Measurements from ENCODE around the gene HMCN1.
A peak's percentile ranks its signal among the peaks of the same experiment; 100 is the strongest.
"Not testable (repeated sequence)": the region's sequence is repeated elsewhere in the genome, so short reads cannot be mapped to it uniquely, and the experiment has no call there.

Gene HMCN1

DNA sequence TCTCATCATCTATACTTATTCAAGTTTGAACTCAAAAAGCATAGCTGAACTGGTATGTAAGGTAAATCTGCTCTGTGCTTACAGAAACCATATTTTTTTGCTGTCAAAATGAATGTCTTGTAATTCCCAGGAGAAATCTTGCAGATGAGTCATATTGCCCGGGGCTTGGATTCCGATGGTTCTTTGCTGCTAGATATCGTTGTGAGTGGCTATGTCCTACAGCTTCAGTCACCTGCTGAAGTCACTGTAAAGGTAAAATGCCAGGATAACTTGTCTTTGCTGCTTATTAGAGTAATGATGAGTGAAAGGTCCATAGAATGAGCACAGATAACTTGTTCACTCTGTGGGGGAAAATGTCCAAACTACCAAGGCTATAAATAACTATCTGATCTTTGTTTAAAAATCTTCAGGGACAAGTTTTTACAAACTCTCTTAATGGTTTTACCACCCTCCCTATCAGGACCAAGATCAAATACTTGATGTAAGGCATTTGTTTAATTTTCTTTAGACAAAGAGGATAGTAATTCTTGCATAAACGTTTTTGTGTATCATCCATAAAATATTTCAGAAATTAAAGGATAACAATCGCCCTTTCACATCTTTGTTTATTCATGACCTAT, 418.5 kb downstream of the HMCN1 start:
- peak; percentile 23 for DNase-seq (ENCODE audit: low spot score)

DNA sequence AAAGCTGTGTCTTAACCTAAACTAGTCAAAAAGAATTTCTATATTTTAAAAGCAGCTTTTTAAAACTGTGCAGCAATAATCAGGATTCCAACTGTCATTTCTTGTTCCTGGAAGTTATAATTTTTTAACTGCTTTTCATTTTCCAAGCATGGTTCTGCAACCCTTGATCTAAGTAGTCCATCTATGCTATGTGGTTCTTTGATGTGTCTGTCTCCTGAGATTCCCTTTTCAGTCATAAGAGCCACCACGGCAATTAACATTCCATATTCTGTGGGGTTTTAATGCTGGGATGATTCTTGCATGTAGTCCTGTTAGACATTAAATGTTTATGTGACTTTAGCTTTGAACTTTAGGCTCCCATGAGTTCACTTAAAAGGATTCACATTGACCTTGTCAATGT, 420.5 kb downstream of the HMCN1 start:
- DNase-seq (ENCODE audit: low spot score) = peak; percentile 33

DNA sequence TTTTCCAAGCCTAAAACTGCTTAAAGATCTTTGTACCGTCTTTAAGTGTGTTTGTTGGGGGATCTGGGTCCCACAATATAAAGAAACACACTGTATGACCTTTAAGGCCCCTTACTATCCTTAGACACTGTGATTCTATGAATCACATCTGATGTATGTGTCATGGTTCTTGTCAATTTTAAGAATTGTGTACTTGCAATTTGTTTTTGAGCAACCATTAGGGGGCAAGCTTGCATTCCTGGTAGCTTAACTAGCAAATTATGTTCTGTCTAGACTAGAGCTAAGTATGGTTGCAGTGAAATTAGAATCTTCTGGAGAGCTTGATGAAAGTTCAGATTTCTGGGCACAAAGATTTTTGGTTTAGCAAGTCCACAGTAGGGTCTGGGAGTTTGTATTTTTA, 421.4 kb downstream of the HMCN1 start:
- peak; percentile 47 for DNase-seq (ENCODE audit: low spot score)

DNA sequence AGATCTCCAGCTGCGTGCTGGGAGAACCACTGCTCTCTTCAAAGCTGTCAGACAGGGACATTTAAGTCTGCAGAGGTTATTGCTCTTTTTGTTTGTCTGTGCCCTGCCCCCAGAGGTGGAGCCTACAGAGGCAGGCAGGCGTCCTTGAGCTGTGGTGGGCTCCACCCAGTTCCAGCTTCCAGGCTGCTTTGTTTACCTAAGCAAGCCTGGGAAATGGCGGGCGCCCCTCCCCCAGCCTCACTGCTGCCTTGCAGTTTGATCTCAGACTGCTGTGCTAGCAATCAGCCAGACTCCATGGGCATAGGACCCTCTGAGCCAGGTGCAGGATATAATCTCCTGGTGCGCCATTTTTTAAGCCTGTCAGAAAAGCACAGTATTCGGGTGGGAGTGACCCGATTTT, 428.7 kb downstream of the HMCN1 start:
- DNase-seq (ENCODE audit: low spot score) = not testable (repeated sequence)

DNA sequence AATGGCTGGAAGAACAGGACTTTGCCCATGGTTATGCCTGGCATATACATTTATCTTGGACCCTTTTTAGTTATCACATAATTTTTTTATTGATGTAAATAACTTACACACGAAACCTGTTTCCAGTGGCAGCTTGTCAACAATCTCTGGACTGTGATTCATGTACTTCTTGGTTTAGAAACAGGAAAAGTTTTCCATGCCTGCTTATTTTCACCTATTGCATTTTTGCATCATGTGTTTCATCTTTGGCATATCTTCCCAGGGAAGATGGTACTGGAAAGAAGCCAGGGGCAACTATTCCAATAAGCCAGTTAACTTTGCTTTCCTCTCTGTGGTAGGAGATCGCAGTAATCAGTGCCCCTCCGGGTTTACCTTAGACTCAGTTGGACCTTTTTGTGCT, 430.6 kb downstream of the HMCN1 start:
- no peak for DNase-seq (ENCODE audit: low spot score)

DNA sequence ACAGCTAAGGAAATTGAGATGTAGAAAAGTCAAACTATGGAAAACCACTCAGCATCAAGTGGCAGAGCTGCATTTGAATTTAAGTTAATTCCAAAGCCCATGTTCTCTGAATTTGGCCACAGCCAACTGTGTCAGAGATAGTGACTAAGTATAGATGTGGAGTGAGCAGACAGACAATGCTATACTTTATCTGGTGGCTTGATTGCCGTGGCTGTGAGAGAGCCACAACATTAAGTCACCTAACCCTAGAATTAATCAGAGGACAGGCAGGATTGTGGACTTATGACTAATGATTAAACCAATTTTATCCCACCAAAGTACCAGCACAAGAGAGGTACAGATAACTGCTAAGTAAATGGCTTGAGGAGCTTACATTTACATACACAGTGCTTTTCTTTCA, 431.1 kb downstream of the HMCN1 start:
- DNase-seq (ENCODE audit: low spot score) = no peak

DNA sequence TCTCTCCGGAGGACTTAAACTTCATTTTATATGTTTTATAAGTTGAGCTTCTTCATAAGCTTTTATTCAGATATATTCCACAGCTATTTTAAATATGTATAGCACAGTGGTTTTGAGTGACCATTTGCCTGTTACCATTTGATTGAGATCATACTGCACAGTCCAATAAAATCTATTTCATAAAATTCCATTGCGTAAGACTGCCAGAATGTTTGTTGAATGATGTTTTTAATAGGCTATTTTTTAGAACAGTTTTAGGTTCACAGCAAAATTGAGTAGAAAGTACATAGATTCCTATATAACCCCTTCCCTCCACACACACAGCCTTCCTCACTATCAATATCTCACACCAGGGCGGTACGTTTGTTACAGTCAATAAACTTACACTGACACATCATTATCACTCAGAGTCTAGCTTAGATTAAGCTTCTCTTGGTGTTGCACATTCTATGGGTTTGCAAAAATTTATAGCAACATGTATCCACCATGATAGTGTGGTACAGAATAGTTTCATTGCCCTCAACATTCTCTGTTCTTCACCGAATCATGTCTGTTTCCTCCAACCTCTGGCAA, 433.0 kb downstream of the HMCN1 start:
- DNase-seq (ENCODE audit: low spot score) = no peak

DNA sequence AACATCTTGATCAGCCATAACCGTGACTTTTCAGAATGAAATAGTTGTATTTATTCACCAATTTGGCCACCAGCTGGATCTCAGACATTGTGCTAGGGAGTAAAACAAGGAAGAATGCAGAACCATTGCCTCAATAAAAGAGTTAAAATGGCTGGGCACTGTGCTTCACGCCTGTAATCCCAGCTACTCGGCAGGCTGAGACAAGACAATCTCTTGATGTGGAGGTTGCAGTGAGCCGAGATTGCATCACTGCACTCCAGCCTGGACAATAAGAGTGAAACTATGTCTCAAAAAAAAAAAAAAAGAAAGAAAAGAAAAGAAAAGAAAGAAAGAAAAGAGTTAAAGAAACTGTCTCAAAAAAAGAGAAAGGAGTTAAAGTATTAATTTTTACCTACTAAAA, 441.4 kb downstream of the HMCN1 start:
- no peak for DNase-seq (ENCODE audit: low spot score)

DNA sequence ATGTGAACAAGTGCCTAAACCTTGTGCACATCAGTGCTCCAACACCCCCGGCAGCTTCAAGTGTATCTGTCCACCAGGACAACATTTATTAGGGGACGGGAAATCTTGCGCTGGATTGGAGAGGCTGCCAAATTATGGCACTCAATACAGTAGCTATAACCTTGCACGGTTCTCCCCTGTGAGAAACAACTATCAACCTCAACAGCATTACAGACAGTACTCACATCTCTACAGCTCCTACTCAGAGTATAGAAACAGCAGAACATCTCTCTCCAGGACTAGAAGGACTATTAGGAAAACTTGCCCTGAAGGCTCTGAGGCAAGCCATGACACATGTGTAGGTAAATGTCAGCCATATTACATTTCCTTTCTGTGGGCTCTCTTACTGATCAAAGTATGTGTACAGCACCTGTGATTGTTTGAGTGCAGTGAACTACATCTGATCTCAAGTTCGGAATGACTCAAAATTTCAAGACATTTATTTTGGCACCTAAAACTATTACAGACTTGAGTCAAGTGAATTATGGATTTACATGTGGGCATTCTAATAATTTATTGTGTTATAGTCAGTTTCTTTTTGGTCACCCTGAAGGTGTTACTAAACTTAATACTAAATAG, 444.3 kb downstream of the HMCN1 start:
- no peak for DNase-seq (ENCODE audit: low spot score)

DNA sequence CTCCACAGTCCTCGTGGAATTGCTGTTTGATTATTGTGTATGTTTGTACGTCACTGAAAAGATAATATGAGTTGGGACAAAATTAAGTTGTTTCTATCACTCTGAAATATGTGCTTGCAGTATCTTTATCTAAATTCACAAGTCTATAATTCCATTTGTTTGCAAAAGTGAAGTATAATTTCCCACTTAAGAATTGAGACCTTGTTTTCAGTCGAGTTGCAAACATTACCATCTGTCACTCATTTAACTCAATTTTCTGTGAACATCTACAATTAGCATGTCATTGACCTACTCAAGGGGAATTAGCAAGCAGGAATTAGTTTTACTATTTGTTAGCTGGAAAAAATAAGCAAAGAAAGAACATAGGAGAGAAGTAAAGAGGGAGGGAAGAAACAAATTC, 445.0 kb downstream of the HMCN1 start:
- DNase-seq (ENCODE audit: low spot score) = no peak

DNA sequence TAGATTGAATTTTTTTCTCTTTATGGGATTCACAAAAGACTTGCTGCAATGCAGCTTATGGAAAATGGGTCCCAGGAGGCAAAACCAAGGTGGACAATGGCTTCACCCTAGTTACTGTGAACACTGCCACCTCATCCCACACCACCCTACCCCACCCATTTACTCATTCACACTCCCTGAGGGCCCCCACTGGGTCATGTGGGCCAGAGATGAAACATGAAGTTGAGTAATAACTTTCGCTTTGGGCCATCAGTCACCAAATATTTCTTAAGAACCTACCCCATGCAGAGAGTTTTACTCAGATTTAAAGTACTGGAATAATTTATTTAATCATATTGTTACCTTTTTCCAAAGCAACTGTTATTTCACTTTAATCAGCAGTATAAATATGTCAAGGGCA, 449.0 kb downstream of the HMCN1 start:
- DNase-seq (ENCODE audit: low spot score) = no peak

DNA sequence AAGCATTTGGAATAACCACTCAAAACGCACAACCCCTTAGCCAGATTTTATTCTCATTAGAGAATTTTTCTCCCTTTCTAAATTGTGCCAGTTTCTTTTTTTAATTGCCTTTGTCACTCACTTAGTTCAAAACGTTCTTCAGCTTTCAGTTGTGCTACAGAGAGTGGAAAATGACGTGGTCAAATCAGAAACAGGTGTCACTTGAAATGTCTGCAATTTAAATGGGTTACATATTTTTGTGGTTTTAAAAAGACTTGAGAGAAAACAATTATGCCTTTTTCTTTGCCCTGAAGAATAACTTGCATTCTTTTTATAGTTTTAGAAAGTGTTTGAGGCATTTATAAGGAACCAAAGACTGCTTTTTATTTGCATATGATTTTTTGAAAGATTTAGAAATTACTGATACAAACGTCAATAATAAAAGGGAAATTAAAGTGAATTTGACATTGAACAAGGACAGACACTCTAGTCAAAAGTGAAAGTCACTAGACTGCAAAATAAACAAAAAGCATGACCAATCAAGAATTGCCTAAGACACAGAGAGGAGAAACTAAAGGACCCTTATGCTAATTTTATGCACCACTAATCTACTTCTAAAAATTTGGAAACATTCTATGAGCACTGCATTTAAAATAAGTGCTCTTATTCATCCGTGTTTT, 449.9 kb downstream of the HMCN1 start:
- no peak for DNase-seq (ENCODE audit: low spot score)

DNA sequence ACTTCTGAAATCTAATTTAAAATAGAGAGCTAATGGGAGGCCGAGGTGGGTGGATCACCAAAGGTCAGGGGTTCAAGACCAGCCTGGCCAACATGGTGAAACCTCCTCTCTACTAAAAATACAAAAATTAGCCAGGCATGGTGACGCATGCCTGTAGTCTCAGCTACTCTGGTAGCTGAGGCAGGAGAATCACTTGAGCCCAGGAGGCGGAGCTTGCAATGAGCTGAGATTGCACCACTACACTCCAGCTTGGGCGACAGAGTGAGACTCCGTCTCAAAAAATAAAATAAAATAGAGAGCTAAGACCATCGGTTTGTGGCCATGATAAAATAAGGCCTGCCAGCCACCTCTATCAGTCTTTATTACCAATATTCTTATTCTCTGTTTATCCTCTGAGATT, 452.1 kb downstream of the HMCN1 start:
- not testable (repeated sequence) for DNase-seq (ENCODE audit: low spot score)

DNA sequence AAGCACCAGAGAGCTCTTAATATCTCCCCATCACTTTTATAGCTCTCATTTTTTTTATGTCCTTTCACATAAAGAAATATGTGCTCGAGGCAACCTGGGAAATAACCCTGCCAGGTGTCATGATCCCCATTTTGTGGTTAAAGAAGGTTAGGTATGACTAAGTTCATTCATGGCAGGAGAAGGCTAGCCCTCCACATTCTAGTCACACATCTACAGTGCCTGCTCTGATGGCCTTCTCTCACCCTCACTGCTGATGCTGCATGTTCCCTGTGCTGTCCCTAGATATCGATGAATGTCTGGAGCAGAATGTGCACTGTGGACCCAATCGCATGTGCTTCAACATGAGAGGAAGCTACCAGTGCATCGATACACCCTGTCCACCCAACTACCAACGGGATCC, 453.4 kb downstream of the HMCN1 start:
- peak; percentile 6 for DNase-seq (ENCODE audit: low spot score)

DNA sequence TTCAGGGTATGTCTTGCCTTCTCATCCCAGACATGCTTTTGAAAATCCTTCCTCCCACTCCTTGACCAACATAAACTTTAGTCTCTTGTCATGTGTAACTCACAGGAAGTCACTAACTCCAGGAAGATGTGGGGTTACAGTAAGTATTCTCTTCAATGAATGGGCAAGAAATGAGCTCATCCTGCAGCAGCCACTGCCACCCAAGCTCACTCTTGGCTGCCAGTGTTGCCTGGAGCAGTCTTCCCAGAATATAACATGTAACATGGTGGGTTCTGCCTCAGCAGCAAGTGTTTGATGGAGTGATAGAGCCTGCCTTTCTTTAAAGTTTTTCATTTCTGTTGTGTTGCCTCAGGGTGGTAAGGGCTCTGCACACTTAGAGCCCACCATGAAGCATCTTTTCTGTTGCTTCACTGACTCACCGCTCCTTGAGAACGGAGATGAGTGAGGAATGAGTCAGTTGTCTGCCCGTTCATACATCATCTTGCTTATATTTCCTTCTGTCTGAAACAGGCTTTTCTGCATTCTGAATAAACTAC, 453.9 kb downstream of the HMCN1 start:
- DNase-seq (ENCODE audit: low spot score) = no peak

DNA sequence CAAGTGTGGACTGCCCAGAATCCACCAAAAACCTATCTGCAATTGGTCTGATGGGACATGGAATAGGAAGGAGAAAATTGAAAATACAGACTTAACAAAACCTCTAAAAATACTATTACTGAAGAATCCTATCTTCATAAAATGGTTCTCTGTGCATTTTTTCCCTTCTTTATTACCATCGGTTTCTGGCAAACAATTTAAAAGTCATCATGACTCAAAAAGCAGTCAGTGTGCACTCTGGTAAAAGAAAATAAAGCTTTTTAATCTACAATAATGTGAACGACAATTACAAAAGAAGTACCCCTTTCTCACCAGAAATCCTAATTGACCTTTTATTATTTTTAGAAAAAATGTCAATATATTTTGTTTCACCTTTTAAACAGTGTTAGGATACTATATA, 454.5 kb downstream of the HMCN1 start:
- no peak for DNase-seq (ENCODE audit: low spot score)

DNA sequence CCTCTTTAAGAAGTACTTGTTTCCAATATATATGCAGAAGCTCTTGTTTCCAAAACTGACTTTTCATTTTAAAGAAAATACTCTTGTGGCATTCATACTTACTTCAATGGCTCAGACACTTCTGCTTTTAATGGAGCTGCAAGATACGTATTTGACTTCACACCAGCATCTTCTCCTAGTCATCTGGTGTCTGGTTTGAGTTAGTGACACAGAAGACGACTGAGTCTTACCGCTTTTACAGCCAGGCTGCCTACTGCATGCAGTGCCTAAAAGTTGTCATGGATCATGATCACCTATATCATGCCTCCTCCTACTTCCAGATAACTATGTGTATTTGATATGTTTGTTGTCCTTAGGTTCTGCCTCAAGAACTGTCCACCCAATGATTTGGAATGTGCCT, 455.0 kb downstream of the HMCN1 start:
- DNase-seq (ENCODE audit: low spot score) = no peak

DNA sequence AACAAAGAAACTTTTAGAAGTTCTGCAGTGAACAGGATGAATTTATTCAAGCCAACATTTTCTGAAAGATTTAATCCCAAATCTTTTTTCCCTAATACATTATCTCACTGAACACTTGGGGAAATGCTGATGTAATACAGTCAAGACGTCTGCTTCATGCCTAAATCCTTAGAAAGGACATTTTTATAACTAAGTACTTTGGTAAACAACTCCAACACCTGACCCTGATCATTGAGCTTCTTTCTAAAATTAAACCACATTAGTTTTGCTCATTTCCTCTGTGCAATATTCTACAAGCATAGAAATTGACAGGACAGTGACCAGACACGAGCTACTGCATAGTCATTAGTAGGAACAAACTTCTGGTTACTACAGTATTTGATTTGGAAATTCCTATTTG, 457.3 kb downstream of the HMCN1 start:
- no peak for DNase-seq (ENCODE audit: low spot score)

DNA sequence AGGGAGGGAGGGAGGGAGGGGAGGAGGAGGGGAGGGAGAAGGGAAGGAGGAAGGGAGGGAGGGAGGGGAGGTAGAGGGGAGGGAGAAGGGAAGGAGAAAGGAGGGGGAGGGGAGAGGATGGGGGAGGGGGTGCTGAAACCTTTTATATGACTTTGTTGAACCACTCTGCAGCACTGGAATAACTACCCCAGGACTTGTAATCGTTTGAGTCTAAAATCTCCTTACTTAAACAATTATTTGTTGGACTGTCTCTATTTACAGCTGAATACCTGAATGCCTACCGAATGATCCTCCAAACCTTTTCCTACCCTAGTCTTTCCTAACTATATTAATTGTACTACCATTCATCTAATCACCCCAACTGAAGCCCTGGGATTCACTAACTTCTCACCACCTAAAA, 459.0 kb downstream of the HMCN1 start:
- no peak for DNase-seq (ENCODE audit: low spot score)

DNA sequence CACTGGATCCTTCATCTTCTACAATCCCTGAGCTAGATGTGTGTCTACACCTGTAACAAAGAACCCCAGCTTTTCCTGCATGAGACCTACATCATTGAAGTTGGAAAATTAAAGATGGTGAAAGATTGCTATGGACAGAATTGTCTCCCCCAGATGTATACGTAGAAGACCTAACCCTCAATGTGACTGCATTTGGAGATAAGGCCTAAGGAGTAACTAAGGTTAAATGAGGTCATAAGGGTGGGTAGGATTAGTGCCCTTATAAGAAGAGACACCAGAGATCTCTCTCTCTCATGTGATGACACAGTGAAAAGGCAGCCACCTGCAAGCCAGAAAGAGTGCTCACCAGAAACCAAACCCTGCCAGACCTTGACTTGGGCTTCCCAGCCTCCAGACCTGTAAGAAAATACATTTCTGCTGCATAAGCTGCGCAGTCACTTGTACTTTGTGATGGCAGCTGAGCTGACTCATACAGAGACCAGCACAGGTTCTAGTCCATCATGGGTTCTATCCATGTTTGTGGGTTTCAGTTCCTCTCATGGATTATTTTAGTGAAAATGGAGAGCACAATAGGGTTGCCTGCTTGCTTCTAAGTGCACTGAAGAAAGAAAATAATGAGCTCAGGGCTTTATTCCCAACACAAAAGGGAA, 460.0 kb downstream of the HMCN1 start:
- no peak for DNase-seq (ENCODE audit: low spot score)

DNA sequence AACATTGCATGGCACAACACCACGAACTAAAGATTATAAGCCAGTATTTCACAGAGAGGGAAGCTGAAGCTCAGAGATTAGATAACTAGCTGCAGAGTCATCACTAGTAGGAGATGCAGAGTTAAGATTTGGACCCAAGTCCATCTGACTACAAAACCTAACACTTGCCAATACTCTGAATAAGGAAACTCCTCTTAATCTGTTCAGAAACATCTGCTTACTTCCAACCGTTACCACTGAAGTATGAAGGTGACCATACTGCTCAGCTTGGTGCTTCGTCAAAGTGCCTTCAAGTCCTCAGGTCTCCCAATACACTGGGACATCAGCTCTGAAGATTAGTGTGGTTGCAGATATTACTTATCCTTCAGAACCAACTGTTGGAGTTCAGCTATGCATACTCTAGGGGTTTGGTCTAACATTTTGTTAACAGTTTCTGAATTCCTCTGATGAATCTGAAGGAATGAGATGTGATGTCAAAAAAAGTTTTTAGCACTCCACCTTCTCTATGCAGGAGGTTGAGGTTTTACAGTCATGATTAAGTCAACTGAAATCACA, 461.3 kb downstream of the HMCN1 start:
- DNase-seq (ENCODE audit: low spot score) = no peak

DNA sequence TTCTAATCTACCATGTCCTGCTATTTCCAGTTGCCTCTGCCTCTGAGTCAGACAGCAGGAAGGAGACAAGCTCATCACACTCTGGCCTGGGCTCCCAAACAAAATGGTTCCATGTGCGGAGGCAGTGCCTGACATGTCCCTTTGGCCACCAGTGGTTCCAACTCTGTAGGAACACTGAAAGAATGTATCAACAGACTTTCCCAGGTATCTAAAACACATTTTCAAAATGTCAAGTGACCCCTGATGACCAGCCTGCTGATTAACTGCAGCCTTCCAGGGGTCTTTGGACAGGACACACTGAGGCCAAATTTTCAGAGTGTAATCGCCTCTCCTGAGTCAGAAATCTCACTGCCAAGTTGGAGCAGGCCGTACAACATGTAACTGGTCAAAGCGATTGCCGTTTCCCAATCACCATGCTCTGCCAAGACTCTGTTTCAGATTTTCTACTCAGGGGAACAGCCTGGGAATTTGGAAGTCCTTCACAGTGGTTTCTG, 468.1 kb downstream of the HMCN1 start:
- DNase-seq (ENCODE audit: low spot score) = no peak
